Measurements from ENCODE around the gene SV2C. TPM values are rescaled to one million over a fixed set of nuclear protein-coding genes. Genes with fewer than 3 reads are reported as not detected.
"Not testable (repeated sequence)": the region's sequence is repeated elsewhere in the genome, so short reads cannot be mapped to it uniquely, and the experiment has no call there.

Gene SV2C
- total and polyA plus RNA-seq, 4 donors, result under 0.01 to 0.04 (median 0.03) TPM; not detected in 1

DNA sequence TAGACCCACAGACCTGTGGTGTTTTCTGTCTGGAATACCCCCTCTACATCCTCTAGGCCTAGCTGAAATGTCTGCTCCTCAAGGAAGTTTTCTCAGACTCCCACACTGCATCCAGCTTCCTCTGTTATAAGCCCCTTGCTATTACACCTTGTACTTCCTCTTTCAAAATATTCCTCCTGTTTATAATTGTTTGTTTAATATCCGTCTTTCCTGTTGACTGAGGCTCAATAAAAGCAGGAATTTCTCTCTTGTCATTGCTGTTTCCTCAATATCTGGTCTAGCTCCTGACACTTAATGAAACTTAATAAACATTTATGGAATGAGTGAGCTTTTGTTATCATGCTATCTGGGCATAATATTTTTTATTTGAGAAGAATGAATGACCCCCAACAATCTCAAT is 285.8 kb downstream of the SV2C start:
- TF ChIP-seq HNF4A (conservative IDR thresholded peaks at IDR 0.05), result no peak
- TF ChIP-seq, protein P1, sequence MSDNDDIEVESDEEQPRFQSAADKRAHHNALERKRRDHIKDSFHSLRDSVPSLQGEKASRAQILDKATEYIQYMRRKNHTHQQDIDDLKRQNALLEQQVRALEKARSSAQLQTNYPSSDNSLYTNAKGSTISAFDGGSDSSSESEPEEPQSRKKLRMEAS (IDR thresholded peaks at IDR 0.05), result no peak
- TF ChIP-seq EGR1 (IDR thresholded peaks at IDR 0.05; ENCODE audit: low read depth in 2 of 2), result no peak
- TF ChIP-seq RAD21 (IDR thresholded peaks at IDR 0.05), result no peak
- no peak for TF ChIP-seq YY1 (IDR thresholded peaks at IDR 0.05)
- no peak for TF ChIP-seq JUND (IDR thresholded peaks at IDR 0.05)
- TF ChIP-seq, protein P2, sequence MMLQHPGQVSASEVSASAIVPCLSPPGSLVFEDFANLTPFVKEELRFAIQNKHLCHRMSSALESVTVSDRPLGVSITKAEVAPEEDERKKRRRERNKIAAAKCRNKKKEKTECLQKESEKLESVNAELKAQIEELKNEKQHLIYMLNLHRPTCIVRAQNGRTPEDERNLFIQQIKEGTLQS (IDR thresholded peaks at IDR 0.05), result no peak
- TF ChIP-seq SP1 (IDR thresholded peaks at IDR 0.05), result no peak
- no peak for TF ChIP-seq RXRA (IDR thresholded peaks at IDR 0.05)
- TF ChIP-seq, protein P3, sequence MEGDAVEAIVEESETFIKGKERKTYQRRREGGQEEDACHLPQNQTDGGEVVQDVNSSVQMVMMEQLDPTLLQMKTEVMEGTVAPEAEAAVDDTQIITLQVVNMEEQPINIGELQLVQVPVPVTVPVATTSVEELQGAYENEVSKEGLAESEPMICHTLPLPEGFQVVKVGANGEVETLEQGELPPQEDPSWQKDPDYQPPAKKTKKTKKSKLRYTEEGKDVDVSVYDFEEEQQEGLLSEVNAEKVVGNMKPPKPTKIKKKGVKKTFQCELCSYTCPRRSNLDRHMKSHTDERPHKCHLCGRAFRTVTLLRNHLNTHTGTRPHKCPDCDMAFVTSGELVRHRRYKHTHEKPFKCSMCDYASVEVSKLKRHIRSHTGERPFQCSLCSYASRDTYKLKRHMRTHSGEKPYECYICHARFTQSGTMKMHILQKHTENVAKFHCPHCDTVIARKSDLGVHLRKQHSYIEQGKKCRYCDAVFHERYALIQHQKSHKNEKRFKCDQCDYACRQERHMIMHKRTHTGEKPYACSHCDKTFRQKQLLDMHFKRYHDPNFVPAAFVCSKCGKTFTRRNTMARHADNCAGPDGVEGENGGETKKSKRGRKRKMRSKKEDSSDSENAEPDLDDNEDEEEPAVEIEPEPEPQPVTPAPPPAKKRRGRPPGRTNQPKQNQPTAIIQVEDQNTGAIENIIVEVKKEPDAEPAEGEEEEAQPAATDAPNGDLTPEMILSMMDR (IDR thresholded peaks at IDR 0.05; ENCODE audit: low read depth, low read length, missing input control), result no peak
- no peak for TF ChIP-seq NR2F2 (IDR thresholded peaks at IDR 0.05)
- no peak for TF ChIP-seq FOXA1 (IDR thresholded peaks at IDR 0.05)
- no peak for TF ChIP-seq HNF4G (IDR thresholded peaks at IDR 0.05)
- TF ChIP-seq FOXA2 (IDR thresholded peaks at IDR 0.05), result no peak
- no peak for TF ChIP-seq GABPA (IDR thresholded peaks at IDR 0.05 in 1 of 2, conservative IDR thresholded peaks at IDR 0.05 in 1 of 2)
- TF ChIP-seq, protein P4, sequence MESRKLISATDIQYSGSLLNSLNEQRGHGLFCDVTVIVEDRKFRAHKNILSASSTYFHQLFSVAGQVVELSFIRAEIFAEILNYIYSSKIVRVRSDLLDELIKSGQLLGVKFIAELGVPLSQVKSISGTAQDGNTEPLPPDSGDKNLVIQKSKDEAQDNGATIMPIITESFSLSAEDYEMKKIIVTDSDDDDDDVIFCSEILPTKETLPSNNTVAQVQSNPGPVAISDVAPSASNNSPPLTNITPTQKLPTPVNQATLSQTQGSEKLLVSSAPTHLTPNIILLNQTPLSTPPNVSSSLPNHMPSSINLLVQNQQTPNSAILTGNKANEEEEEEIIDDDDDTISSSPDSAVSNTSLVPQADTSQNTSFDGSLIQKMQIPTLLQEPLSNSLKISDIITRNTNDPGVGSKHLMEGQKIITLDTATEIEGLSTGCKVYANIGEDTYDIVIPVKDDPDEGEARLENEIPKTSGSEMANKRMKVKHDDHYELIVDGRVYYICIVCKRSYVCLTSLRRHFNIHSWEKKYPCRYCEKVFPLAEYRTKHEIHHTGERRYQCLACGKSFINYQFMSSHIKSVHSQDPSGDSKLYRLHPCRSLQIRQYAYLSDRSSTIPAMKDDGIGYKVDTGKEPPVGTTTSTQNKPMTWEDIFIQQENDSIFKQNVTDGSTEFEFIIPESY (IDR thresholded peaks at IDR 0.05), result no peak
- no peak for TF ChIP-seq TAF1 (conservative IDR thresholded peaks at IDR 0.05)
- TF ChIP-seq, protein P5, sequence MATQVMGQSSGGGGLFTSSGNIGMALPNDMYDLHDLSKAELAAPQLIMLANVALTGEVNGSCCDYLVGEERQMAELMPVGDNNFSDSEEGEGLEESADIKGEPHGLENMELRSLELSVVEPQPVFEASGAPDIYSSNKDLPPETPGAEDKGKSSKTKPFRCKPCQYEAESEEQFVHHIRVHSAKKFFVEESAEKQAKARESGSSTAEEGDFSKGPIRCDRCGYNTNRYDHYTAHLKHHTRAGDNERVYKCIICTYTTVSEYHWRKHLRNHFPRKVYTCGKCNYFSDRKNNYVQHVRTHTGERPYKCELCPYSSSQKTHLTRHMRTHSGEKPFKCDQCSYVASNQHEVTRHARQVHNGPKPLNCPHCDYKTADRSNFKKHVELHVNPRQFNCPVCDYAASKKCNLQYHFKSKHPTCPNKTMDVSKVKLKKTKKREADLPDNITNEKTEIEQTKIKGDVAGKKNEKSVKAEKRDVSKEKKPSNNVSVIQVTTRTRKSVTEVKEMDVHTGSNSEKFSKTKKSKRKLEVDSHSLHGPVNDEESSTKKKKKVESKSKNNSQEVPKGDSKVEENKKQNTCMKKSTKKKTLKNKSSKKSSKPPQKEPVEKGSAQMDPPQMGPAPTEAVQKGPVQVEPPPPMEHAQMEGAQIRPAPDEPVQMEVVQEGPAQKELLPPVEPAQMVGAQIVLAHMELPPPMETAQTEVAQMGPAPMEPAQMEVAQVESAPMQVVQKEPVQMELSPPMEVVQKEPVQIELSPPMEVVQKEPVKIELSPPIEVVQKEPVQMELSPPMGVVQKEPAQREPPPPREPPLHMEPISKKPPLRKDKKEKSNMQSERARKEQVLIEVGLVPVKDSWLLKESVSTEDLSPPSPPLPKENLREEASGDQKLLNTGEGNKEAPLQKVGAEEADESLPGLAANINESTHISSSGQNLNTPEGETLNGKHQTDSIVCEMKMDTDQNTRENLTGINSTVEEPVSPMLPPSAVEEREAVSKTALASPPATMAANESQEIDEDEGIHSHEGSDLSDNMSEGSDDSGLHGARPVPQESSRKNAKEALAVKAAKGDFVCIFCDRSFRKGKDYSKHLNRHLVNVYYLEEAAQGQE (IDR thresholded peaks at IDR 0.05), result no peak
- Histone ChIP-seq H3K27me3 (ENCODE audit: control insufficient read depth in 4 of 4, insufficient read depth in 4 of 4, low read length in 3 of 4) (no peaks in the 10 kb centered on the region), H3K4me3 (ENCODE audit: low read depth in 1 of 3, low read length in 3 of 3) (no peak overlapping the region), H3K4me1 (ENCODE audit: control insufficient read depth in 4 of 4, insufficient read depth in 4 of 4, low read length in 3 of 4) (peaks cover 2 to 12% (median 8%) of the 10 kb centered on the region in 4 donors), H3K27ac (ENCODE audit: low read depth in 1 of 2, low read length in 2 of 2) (no peak overlapping the region), H3K9me3 (ENCODE audit: control insufficient read depth in 4 of 4, low read length in 3 of 4) (no peaks in the 10 kb centered on the region), H3K9ac (ENCODE audit: low read depth in 1 of 2, low read length in 2 of 2) (no peak overlapping the region), H3K36me3 (ENCODE audit: control insufficient read depth in 4 of 4, insufficient read depth in 3 of 4, low read depth in 1 of 4, low read length in 3 of 4) (no peaks in the 10 kb centered on the region)
- WGBS, result 60% methylated on average over 1 of the region's 1 CpG
- DNase-seq (ENCODE audit: low spot score), result no peak

DNA sequence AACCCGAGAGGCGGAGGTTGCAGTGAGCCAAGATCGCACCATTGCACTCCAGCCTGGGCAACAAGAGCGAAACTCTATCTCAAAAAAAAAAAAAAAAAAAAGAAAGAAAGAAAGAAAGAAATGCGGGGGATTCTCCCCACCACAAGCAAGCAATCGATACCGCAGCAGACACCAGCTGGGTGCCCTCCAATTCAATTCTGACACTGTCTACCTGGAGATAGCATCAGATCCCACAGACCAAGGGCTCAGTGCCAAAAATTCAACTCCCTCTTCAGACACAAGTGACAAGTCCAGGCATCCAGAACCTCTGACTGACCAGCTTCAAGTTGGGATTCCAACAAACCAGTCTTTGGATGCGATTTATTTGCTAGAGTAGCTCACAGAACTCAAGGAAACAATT is 286.5 kb downstream of the SV2C start:
- not testable (repeated sequence) for H3K9ac ChIP-seq (ENCODE audit: low read depth in 1 of 2, low read length in 2 of 2); H3K27me3 ChIP-seq (ENCODE audit: control insufficient read depth in 4 of 4, insufficient read depth in 4 of 4, low read length in 3 of 4); DNase-seq (ENCODE audit: low spot score); H3K9me3 ChIP-seq (ENCODE audit: control insufficient read depth in 4 of 4, low read length in 3 of 4); H3K4me3 ChIP-seq (ENCODE audit: low read depth in 1 of 3, low read length in 3 of 3); H3K27ac ChIP-seq (ENCODE audit: low read depth in 1 of 2, low read length in 2 of 2); H3K36me3 ChIP-seq (ENCODE audit: control insufficient read depth in 4 of 4, insufficient read depth in 3 of 4, low read depth in 1 of 4, low read length in 3 of 4); H3K4me1 ChIP-seq (ENCODE audit: control insufficient read depth in 4 of 4, insufficient read depth in 4 of 4, low read length in 3 of 4)
- 90% methylated on average over 8 of the region's 8 CpGs for WGBS

Data from liver (tissue), 9 donors.